Subcutaneous adipose tissue (tissue), 4 donors: Measurements from ENCODE around the gene SLC35E2B. TPM values are rescaled to one million over a fixed set of nuclear protein-coding genes. Genes with fewer than 3 reads are reported as not detected.

ENCODE experiments used
- total RNA-seq, 4 donors: library from RNA; depleted of rRNA; stranded (reverse); fragments of >200 nt; gene quantifications; one replicate each; pipeline ENCODE4 v1.1.0, GENCODE V29; 2016
- TF ChIP-seq, protein P1 (sequence below): fragments of 450-650 bp; IDR thresholded peaks from one replicate; pipeline ENCODE4 v1.5.1; 2016; ENCODE audit warnings: low read depth, mild to moderate bottlenecking, control low read depth, antibody characterized with exemption, moderate library complexity

SLC35E2B gene
- total RNA-seq, 4 donors from 2014 or later, result 31.3 to 45.2 (median 36.5) TPM

GRCh38 chr1:1625404-1625775 is 67.2 kb downstream of the SLC35E2B start:
- TF ChIP-seq, protein P1, sequence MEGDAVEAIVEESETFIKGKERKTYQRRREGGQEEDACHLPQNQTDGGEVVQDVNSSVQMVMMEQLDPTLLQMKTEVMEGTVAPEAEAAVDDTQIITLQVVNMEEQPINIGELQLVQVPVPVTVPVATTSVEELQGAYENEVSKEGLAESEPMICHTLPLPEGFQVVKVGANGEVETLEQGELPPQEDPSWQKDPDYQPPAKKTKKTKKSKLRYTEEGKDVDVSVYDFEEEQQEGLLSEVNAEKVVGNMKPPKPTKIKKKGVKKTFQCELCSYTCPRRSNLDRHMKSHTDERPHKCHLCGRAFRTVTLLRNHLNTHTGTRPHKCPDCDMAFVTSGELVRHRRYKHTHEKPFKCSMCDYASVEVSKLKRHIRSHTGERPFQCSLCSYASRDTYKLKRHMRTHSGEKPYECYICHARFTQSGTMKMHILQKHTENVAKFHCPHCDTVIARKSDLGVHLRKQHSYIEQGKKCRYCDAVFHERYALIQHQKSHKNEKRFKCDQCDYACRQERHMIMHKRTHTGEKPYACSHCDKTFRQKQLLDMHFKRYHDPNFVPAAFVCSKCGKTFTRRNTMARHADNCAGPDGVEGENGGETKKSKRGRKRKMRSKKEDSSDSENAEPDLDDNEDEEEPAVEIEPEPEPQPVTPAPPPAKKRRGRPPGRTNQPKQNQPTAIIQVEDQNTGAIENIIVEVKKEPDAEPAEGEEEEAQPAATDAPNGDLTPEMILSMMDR, result no peak

- TF ChIP-seq, protein P1, result no peak
These were observed 67.9 kb downstream of the SLC35E2B start for GRCh38 chr1:1624443-1625403.

DNA sequence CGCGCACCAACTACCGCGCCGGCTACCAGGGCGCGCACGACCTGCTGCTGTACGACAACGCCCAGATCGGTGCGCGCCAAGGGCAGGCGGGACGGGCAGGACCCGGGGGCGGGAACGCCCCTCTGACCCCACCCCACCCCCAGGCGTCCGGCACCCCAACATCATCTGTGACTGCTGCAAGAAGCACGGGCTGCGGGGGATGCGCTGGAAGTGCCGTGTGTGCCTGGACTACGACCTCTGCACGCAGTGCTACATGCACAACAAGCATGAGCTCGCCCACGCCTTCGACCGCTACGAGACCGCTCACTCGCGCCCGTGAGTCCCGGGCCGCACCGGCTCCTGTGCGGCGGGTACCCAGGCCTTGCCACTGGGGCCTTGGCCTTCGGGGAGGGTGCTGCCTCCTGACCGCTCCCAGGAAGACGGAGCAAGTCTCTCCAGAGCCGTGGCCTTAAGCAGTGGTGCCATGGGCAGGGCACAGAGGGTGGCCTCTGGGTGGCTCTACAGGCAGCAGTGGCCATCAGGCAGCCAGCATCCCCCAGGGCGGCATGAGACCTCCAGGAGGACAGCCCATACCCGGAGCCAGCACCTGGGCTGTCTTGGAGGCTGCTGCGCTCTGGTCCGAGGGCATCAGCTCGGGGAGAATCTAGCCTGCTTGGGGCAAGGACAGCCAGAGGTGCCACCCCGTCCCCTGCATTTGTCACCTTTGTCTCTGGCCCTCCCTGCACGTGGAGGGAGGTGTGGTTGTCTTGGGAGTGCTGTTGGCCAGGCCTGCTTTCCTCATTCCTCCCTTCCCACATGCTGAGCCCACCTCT is 68.8 kb downstream of the SLC35E2B start:
- TF ChIP-seq, protein P1, result no peak

GRCh38 chr1:1623181-1623630 is 69.4 kb downstream of the SLC35E2B start:
- TF ChIP-seq, protein P1, result no peak

DNA sequence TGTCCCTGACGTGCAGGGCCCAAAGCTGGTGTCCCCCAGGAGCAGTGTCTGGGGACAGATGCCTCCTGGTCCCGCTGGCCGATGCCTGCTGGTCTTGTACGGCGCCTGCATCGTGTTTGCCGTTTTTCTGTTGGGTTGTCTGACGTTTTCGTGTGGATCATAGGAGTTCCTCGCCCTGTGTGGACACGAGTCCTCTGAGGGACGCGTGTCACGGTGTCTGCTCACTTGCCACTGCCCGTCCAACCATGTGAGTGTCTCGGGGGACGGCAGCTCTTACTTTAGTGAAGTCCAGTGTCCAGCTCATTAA is 69.9 kb downstream of the SLC35E2B start:
- TF ChIP-seq, protein P1, result no peak

DNA sequence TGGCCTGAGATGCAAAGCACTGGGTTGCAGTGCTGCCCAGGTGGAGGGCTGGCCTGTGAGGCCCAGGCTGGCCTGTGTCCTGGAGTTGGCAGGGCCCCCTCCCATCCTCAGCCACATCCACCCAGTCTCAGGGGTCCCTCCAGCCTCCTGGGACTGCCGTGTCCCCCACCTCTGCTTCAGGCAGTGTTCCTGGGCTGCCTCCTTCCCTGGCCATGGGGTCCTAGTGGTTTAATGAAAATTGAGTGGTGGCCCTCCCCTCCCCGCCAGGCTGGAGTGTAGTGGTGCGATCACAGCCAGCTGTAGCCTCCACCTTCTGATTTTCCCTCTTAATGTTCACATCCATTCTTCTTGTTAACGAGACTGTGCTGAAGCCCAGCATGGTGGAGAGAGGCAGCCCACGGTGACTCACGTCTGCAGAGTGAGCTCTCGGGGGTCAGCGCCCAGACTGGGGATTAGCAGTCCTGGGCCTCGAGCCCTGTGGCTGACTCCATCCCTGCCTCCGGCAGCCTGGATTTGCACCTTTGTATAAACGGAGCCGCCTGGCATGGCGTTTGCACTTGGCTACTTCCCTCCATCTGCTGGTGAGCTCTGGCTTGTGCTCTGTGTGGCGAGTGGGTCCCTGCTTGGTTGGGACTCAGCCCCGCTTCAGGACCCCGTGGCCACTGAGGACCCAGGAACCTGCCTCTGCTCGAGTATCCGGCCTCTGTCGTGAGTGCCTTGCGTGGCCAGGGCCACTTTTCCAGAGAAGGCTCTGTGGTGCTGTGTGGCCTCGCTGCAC is 70.4 kb downstream of the SLC35E2B start:
- TF ChIP-seq, protein P1, result no peak
